ENCODE data around the gene ABLIM1.

Gene ABLIM1

DNA sequence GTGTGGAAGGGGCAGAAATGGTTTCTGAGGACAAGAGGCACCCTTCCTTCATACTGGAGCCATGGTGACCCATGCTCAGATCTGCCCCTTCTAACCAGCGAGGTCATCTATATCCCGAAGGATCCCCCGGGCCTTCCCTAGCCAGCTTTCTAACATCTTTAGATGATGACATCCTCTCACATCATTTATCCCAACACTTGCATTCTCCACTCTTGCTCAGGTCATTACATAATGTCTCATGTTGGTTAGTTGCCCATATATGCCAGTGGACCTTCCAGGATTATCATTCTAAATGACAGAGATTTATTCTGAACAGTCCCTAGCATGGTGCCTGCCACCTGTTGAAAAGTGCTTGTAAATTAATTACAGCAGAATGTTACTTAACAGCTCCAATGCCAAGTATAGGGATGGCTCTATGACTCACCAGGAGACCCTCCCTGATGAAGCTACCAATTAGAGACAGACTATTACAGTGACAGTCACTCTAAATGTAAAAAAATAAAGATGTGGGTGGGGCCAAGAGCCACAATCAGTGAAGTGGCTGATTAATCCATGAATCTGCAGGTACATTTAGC lies 22.6 kb upstream of the ABLIM1 start:
- DNase-seq (ENCODE audit: low read depth), result no peak

DNA sequence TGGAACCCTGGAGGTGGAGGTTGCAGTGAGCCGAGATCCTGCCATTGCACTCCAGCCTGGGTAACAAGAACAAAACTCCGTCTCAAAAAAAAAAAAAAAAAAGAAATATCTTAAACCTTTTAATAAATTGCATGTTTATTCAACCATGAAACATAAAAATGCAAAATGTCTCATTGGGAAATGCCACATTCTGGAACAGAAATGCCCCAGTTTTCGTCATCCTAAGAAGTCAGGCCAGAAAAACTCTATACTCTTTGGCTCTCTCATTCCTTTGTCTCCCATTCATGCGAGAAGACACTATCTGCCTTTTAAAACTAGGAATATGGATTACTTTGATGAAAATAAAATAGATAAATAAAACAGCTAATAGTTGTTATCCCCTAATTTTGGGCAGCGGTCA lies 21.5 kb upstream of the ABLIM1 start:
- DNase-seq (ENCODE audit: low read depth), result no peak

DNA sequence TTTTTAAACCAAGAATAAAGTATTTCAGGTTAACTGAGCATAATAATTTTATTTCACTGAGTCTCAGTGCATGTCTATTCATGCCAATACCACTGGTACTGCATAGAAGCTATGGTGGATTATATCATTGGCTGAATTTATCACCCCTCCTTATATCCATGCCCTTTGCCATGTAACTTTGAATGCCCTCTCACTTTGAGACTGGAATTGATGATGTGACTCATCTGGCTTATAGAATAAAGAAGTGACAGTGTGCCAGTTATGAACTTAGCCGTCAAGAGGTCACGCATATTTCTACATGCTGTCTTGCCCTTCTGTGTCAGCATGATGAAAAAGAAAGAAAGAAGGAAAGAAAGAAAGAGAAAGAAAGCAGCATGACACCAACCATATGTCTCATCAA lies 20.7 kb upstream of the ABLIM1 start:
- no peak for DNase-seq (ENCODE audit: low read depth)

- DNase-seq (ENCODE audit: low read depth), result no peak
Measured at GRCh38 chr10:114678336-114678735, 20.3 kb upstream of the ABLIM1 start.

DNA sequence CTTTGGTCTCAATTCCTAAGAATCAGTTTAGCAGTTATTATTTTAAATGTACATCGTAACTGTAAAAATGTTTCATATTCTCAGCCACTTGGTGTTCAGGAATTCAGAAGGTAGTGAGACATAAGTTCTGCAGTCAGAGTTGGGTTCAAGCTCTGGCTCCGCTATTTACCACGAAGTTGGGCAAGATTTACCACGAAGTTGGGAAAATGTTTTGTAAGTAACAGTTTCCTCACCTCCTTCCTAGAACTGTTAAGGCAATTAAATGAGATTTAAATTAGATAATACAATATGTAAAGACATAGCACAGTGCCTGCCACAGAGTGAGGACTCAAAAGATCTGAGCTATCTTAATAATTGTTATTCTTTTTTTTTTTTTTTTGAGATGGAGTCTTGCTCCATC lies 16.3 kb upstream of the ABLIM1 start:
- no peak for DNase-seq (ENCODE audit: low read depth)

- DNase-seq (ENCODE audit: low read depth), result no peak
Measured at GRCh38 chr10:114669648-114670047, 11.6 kb upstream of the ABLIM1 start.

GRCh38 chr10:114668375-114669080 lies 10.5 kb upstream of the ABLIM1 start:
- DNase-seq (ENCODE audit: low read depth), result no peak

GRCh38 chr10:114665873-114666272 lies 7.8 kb upstream of the ABLIM1 start:
- no peak for DNase-seq (ENCODE audit: low read depth)

DNA sequence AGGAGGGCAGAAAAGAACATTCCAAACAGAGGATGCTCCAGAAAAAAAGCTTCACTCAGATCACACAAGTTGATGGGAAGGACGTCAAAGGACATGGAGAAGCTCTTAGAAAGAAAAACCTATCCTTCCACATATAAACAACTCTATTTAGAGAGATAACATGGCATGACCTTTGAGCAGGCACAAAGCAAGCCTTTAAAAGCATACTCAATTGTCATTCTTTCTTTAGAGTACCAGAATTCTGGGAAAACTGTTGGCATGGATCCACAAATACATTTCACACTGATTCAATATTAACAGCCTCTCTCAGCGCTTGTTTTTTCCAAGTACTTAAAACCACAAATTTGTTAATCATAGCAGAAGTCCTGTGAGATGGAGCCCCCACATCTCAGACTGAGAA lies 7.3 kb upstream of the ABLIM1 start:
- no peak for DNase-seq (ENCODE audit: low read depth)

GRCh38 chr10:114664127-114664526 lies 6.1 kb upstream of the ABLIM1 start:
- no peak for DNase-seq (ENCODE audit: low read depth)

DNA sequence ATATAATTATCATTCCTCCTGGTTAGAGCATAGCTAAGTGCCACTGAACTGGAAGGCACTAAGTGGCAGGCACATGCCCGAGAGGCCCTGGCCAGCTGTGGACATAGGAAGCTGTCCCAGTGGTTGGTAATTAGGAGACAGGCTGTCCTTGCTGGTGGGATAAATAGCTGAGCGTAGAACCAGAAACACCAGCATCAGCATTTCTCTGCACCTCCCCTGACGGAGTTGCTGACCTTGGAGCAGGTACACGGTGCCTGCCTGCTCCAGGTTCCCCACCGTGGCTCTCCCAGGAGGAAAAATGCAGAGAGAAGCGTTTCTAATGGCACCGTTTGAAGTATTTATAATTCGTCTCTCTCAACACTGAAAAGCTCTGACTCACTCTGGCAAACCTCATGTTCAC lies 5.6 kb upstream of the ABLIM1 start:
- DNase-seq (ENCODE audit: low read depth), result no peak

DNA sequence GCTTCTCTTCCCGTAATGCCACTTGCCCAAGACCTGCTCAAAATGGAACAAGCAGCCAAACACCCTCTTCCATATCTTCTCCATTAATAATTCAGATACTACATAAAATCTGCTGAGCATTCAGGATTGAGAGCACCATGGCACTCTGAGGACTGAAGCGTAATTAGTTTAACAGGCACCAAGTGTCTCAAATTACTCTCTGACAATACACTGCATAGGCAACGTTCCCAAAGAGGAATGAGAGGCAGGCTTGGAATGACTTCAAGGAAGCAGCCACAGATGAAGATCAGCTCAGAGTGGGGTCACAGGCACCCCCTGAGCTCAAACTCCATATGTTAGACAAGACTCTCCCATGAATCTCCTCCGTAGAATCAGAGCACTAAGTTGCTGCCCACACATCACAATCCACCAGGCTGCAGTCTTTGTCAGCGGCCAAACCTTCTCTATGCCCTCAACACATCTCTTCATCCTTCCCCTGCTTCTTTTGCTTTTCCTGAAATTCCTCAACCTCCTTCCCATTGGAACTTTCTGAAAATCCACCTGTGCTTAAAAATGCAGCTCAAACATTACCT lies 4.7 kb upstream of the ABLIM1 start:
- DNase-seq (ENCODE audit: low read depth), result no peak

- no peak for DNase-seq (ENCODE audit: low read depth)
Measured at GRCh38 chr10:114661212-114661880, 3.3 kb upstream of the ABLIM1 start.

DNA sequence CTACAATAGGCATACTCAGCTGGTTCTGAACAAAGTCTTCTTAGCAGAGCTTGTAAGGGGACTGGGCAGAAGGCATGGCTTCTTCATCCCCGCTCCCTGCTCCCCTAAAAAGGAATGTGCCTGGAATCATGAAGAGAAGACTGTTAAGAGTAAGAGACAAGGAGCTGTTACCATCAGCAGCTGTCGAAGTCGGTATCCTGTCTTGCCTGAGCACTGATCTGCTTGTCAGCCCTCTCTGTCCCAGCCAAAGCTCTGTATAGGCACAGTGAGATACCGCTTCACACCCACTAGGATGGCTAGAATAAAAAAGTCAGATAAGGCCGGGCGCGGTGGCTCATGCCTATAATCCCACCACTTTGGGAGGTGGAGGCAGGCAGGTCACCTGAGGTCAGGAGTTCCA lies 2.4 kb downstream of the ABLIM1 start:
- no peak for DNase-seq (ENCODE audit: low read depth)

- DNase-seq (ENCODE audit: low read depth), result no peak
Measured at GRCh38 chr10:114654822-114655575, 3.1 kb downstream of the ABLIM1 start.

- DNase-seq (ENCODE audit: low read depth), result no peak
Measured at GRCh38 chr10:114653926-114654325, 4.1 kb downstream of the ABLIM1 start.

DNA sequence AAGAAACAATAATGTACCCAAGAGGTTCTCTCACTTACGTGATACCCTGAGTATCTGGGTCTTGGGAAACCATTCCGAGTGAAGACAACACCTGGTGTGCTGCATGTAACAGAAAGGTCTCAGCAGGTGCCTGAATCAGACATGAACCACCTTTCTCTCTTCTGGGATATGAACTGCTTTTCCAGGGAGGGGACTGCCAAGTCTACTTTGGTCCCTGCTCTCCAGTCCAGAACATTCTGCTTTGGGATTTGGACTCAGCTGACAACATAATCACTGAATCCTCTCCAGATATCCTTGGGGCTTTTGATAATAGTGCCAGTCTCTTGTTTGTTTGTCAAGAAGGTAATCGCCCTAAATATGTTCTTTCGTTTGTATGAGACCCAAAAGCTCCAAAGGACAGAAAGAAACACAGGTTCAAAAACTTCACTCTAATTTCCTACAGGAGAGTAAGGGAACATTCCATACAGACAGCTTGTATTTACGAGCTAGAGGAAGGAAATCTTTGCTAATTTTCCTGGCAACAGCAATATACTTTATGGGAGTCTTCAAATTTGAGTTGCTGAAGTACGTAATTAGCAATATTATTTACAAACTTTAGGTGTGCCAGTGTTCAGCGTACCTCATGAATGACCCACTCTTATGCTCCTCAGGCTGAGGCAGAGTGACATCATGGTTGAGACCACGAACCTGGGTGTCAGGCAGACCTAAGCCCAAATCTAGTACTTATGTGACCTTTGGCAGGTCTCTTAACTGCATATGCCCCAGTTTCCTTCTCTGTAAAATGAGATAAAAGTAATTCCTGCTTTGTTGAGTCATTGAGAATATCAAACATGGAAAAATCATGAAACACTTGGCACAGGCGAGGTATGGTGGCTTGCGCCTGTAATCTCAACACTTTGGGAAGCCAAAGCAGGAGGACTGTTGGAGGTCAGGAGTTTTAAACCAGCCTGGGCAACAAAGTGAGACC lies 5.4 kb downstream of the ABLIM1 start:
- DNase-seq (ENCODE audit: low read depth), result no peak

GRCh38 chr10:114650831-114651230 lies 7.2 kb downstream of the ABLIM1 start:
- DNase-seq (ENCODE audit: low read depth), result no peak

DNA sequence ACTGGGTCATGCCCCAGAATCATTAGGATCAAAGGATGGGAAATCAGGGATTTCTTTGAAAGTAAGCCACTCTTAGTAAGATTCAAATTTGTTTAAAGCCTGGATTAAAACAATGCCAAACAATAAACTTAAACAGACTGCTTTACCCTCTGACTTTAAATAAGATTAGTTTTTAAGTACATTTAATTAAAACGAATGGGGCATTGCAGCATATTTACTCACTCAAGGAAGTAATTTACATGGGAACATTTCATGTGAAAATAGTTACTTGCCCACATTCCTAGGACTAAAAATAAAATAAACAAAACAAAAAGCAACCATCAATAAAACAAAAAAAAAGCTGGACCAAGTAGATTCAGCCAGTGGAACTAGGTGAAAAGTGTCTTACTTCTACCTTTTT lies 7.8 kb downstream of the ABLIM1 start:
- no peak for DNase-seq (ENCODE audit: low read depth)

- no peak for DNase-seq (ENCODE audit: low read depth)
Measured at GRCh38 chr10:114649217-114649903, 8.7 kb downstream of the ABLIM1 start.

DNA sequence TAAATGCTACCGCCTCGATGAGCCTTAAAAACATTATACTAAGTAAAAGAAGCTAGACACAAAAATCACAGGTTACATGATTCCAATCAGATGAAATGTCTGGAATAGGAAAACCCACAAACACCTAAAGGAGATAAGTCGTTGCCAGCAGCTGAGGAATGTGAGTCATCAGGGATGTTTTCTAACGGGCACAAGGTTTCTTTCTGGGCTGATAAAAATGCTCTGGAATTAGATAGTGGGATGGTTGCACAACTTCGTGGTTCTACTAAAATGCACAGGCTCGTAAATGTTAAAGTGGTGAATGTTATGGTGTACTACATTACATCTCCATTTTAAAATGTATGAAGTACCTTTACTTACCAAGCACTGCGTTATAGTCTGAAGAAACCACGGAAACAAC lies 9.7 kb downstream of the ABLIM1 start:
- no peak for DNase-seq (ENCODE audit: low read depth)

All from HS-27A (cell line).